GM23248 (cell line): Measurements from ENCODE around the gene ERI3. TPM values are rescaled to one million over a fixed set of nuclear protein-coding genes. Genes with fewer than 3 reads are reported as not detected.

Source experiments
- DNase-seq: peaks from one replicate; pipeline ENCODE4 v3.0.0-alpha.2; 2015
- H2AFZ ChIP-seq: fragments of 200-600 bp; sonication (generic); 2 replicates; pipeline ENCODE4 v1.6.1; 2016; ENCODE audit warnings: antibody characterized with exemption
- H3F3A ChIP-seq: fragments of 200-600 bp; sonication (generic); 2 replicates; pipeline ENCODE4 v1.6.1; 2016; ENCODE audit warnings: mild to moderate bottlenecking, antibody characterized with exemption, mixed run types; ENCODE audit not compliant: insufficient read depth
- H3K27ac ChIP-seq: fragments of 200-600 bp; sonication (generic); 2 replicates; pipeline ENCODE4 v1.5.1; 2016; ENCODE audit warnings: mild to moderate bottlenecking
- H3K27me3 ChIP-seq: fragments of 200-600 bp; sonication (generic); replicated peaks from 2 replicates; pipeline ENCODE4 v1.6.1; 2016; ENCODE audit warnings: mild to moderate bottlenecking; ENCODE audit not compliant: insufficient read depth
- H3K36me3 ChIP-seq: fragments of 200-600 bp; sonication (generic); 2 replicates; pipeline ENCODE4 v1.6.1; 2016; ENCODE audit warnings: low read depth, mild to moderate bottlenecking
- H3K4me1 ChIP-seq: fragments of 200-600 bp; sonication (generic); 2 replicates; pipeline ENCODE4 v1.6.1; 2016; ENCODE audit warnings: mild to moderate bottlenecking; ENCODE audit not compliant: insufficient read depth
- H3K4me2 ChIP-seq: fragments of 200-600 bp; sonication (generic); one replicate; pipeline ENCODE4 v1.6.1; 2016; ENCODE audit warnings: mild to moderate bottlenecking; ENCODE audit not compliant: unreplicated experiment
- H3K4me3 ChIP-seq: fragments of 200-600 bp; sonication (generic); 2 replicates; pipeline ENCODE4 v1.5.1; 2016; ENCODE audit warnings: mild to moderate bottlenecking
- H3K79me2 ChIP-seq: fragments of 200-600 bp; sonication (generic); 2 replicates; pipeline ENCODE4 v1.6.1; 2016; ENCODE audit warnings: mild to moderate bottlenecking; ENCODE audit not compliant: insufficient read depth
- H3K9ac ChIP-seq: fragments of 200-600 bp; sonication (generic); 2 replicates; pipeline ENCODE4 v1.6.1; 2016; ENCODE audit warnings: mild to moderate bottlenecking
- H3K9me2 ChIP-seq: fragments of 200-600 bp; sonication (generic); 2 replicates; pipeline ENCODE4 v1.6.1; 2016; ENCODE audit warnings: mixed run types, mild to moderate bottlenecking, moderate library complexity; ENCODE audit not compliant: insufficient read depth
- H3K9me3 ChIP-seq: fragments of 200-600 bp; sonication (generic); one replicate; pipeline ENCODE4 v1.6.1; 2017; ENCODE audit warnings: low read depth
- H4K20me1 ChIP-seq: fragments of 200-600 bp; sonication (generic); 2 replicates; pipeline ENCODE4 v1.6.0; 2016; ENCODE audit not compliant: insufficient read depth
- EZH2 ChIP-seq: fragments of 200-600 bp; sonication (generic); IDR thresholded peaks from 2 replicates; pipeline ENCODE4 v1.6.1; 2018; ENCODE audit warnings: antibody characterized with exemption, mild to moderate bottlenecking; ENCODE audit not compliant: insufficient read depth, poor library complexity, severe bottlenecking
- EZH2phosphoT487 ChIP-seq: fragments of 200-600 bp; sonication (generic); IDR thresholded peaks from 2 replicates; pipeline ENCODE4 v1.6.1; 2018; ENCODE audit warnings: antibody characterized with exemption, moderate library complexity, mild to moderate bottlenecking, low read depth; ENCODE audit not compliant: insufficient read depth
- WGBS, 2 experiments: methylation state at CpG; one replicate each; pipeline ENCODE4 v1.1.6; 2015 to 2017; ENCODE audit warnings: low lambda C conversion rate in 2 of 2, low coverage in 1 of 2; ENCODE audit errors: missing lambda C conversion rate in 2 of 2; 5-methylcytosine and 5-hydroxymethylcytosine counted together
- in situ Hi-C: fragments of 300-500 bp; cut with MboI; formaldehyde crosslinking; loops from 2 replicates; pipeline ENCODE4 v1.15.0; 2020
- polyA plus RNA-seq: library from polyadenylated mRNA; unstranded; fragments of >200 nt; fragmentation: Nextera tagmentation; extraction: Ambion mirVana; gene quantifications from 2 replicates; pipeline ENCODE4 v1.2.1, GENCODE V29; 2016
- total RNA-seq: library from RNA; depleted of rRNA; stranded (reverse); fragments of >200 nt; shearing (Covaris generic); gene quantifications from 2 replicates; pipeline ENCODE4 v1.2.3, GENCODE V29; 2014

ERI3 gene
- total and polyA plus RNA-seq, 2 experiments from 2014 or later: 51.2 to 83.4 TPM

- Histone ChIP-seq H3K27me3 (no peaks in the 10 kb centered on the region), H3K9ac (no peak overlapping the region), H3K9me3 (no peaks in the 10 kb centered on the region), H2AFZ (no peak overlapping the region), H3K4me2 (no peak overlapping the region), H4K20me1 (no peaks in the 10 kb centered on the region), H3K4me3 (no peak overlapping the region), H3K36me3 (peaks cover 3% of the 10 kb centered on the region; the same call in 1 of the 2 replicates), H3K9me2 (no peaks in the 10 kb centered on the region), H3K27ac (no peak overlapping the region), H3F3A (no peaks in the 10 kb centered on the region), H3K4me1 (no peaks in the 10 kb centered on the region), H3K79me2 (peaks cover 4% of the 10 kb centered on the region; the same call in 1 of the 2 replicates)
- TF ChIP-seq EZH2 (no peak), EZH2phosphoT487 (no peak)
- DNase-seq: no peak
- in situ Hi-C loops: no loop called here
Measured at GRCh38 chr1:44315521-44315920, 39.5 kb downstream of the ERI3 start.

DNA sequence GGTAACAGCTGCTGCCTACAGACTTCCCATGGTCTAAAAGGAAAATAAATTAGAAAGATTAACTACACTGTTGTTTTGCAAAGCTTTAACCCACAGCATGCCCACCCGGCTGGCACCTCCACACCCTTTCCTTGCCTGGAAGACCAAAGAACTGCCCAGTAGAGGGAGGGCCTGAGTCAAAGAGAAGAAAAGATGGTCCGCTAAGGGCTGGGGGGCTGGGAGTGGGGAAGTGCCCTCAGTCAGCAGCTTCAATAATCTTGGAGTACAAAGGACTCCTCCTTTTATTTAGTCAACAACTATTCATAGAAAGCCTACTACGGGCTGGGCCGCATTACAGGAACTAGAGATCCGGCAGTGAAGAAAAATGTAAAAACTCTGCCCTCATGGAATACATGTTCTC, 40.6 kb downstream of the ERI3 start:
- Histone ChIP-seq H3K36me3 (peaks cover 7% of the 10 kb centered on the region; the same call in 1 of the 2 replicates), H3K79me2 (no peaks in the 10 kb centered on the region), H3F3A (no peaks in the 10 kb centered on the region), H3K27ac (no peak overlapping the region), H2AFZ (no peak overlapping the region), H3K4me1 (no peaks in the 10 kb centered on the region), H3K9me2 (no peaks in the 10 kb centered on the region), H3K4me3 (no peak overlapping the region), H3K9ac (no peak overlapping the region), H3K4me2 (no peak overlapping the region), H3K27me3 (no peaks in the 10 kb centered on the region), H4K20me1 (no peaks in the 10 kb centered on the region), H3K9me3 (no peaks in the 10 kb centered on the region)
- in situ Hi-C loops: no loop called here
- TF ChIP-seq EZH2: no peak
- no peak for TF ChIP-seq EZH2phosphoT487
- no peak for DNase-seq
- WGBS, 2 experiments: 62 to 65% methylated on average over 5 of the region's 5 CpGs

DNA sequence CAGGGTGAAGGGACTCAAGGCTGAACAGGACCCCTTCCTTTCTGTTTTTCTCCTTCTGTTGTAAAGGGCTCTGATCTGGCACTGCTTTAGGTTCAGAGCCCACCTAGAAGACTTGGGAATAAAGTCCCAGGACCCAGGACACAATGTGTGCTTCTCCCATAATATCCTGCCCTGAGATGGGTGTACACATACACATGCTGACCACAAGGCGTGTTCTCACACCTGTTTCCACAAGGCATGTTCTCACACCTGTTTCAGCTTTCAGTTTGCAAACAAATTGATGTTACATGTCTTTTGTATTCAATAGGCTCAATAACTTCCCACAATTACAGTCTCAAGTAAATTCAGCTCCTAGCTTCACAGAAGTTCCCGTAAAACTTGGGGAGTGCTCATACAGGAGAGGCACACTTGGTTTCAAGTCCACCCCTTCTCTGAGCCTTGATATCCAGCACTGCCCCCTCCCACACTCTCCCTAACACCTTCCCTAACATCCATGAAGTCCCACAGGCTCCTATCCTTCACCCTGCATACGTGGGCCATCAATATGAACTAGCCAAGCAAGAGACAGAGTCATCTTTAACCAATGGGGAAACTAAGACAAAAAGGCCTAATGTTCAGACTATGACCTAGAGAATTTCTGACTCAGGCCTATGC, 41.7 kb downstream of the ERI3 start:
- Histone ChIP-seq H3K9ac (no peak overlapping the region), H3K27ac (no peak overlapping the region), H3K9me3 (no peaks in the 10 kb centered on the region), H4K20me1 (no peaks in the 10 kb centered on the region), H3F3A (no peaks in the 10 kb centered on the region), H2AFZ (no peak overlapping the region), H3K4me1 (no peaks in the 10 kb centered on the region), H3K4me3 (no peak overlapping the region), H3K4me2 (no peak overlapping the region), H3K36me3 (peaks cover 7% of the 10 kb centered on the region; the same call in 1 of the 2 replicates), H3K9me2 (no peaks in the 10 kb centered on the region), H3K27me3 (no peaks in the 10 kb centered on the region), H3K79me2 (no peaks in the 10 kb centered on the region)
- in situ Hi-C loops: no loop called here
- 85 to 87% methylated on average over 3 of the region's 3 CpGs for whole genome bisulfite sequencing, 2 experiments
- no peak for DNase-seq
- TF ChIP-seq EZH2 (no peak), EZH2phosphoT487 (no peak)

DNA sequence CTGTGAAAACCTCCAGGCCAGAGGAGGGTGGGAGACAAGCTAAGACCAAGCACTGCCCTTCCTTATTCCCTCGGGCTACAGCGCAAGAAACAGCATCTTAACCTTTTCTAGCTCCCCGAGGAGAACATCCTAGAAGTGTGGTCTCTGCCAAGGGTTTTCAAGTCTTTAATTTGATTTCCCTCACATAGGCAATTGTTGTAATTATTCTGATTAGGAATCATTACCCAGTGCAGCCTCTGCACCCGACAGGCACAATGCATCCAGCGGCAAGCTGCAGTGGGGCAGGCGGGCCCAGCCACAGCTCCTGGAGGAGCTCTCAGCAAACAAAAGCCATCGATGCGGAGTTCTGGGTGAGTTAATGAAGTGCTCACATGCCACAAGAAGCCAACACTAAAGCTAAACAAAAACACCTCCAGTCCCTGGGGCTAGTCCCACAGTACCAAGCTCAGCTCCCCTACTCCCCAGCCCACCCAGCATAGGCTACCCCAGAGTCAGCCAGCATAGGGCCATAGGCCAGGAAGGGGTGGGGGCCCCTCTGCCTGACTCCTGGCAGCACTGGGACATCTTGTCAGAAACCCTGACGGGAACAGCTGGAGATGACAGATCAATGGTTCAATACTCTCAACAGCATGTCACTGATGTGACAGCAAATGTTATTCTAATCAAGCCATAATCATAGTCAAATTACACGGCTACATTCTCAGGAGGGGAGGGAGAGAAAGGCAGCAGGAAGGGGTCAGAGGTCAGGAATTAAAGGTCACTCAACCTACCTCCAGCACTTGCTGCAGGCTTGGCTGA, 42.5 kb downstream of the ERI3 start:
- no peak overlapping the region for H3K27ac ChIP-seq
- no peaks in the 10 kb centered on the region for H3K4me1 ChIP-seq
- in situ Hi-C loops: no loop called here
- TF ChIP-seq EZH2: no peak
- TF ChIP-seq EZH2phosphoT487: no peak
- no peaks in the 10 kb centered on the region for H3K9me2 ChIP-seq
- no peaks in the 10 kb centered on the region for H3K27me3 ChIP-seq
- H2AFZ ChIP-seq: no peak overlapping the region
- H3K9ac ChIP-seq: no peak overlapping the region
- H3K79me2 ChIP-seq: no peaks in the 10 kb centered on the region
- H3K4me2 ChIP-seq: no peak overlapping the region
- H3K4me3 ChIP-seq: no peak overlapping the region
- H4K20me1 ChIP-seq: no peaks in the 10 kb centered on the region
- no peak for DNase-seq
- H3K9me3 ChIP-seq: no peaks in the 10 kb centered on the region
- no peaks in the 10 kb centered on the region for H3F3A ChIP-seq
- WGBS, 2 experiments: 91 to 93% methylated on average over 10 of the region's 10 CpGs
- peaks cover 7% of the 10 kb centered on the region; the same call in 1 of the 2 replicates for H3K36me3 ChIP-seq
